Uterus (tissue), 4 donors: Measurements from ENCODE around the gene COA8. TPM values are rescaled to one million over a fixed set of nuclear protein-coding genes. Genes with fewer than 3 reads are reported as not detected.

ENCODE experiments used
- DNase-seq, 2 donors: peaks; one replicate each; pipeline ENCODE4 v3.0.0-alpha.2; 2019 to 2020
- H3K27ac ChIP-seq, 2 donors: fragments of 200-600 bp; sonication (generic); 1 replicate in 1 of 2; 2 replicates in 1 of 2; pipeline ENCODE4 v1.5.1; 2016 to 2018
- H3K27me3 ChIP-seq, 2 donors: fragments of 200-600 bp; sonication (generic); one replicate each; pipeline ENCODE4 v1.5.1; 2018 to 2019; ENCODE audit warnings: control low read depth in 1 of 2
- H3K36me3 ChIP-seq, 2 donors: fragments of 200-600 bp; sonication (generic); one replicate each; pipeline ENCODE4 v1.5.1; 2019; ENCODE audit warnings: control low read depth in 1 of 2
- H3K4me1 ChIP-seq, 2 donors: fragments of 200-600 bp; sonication (generic); one replicate each; pipeline ENCODE4 v1.5.1; 2018 to 2019; ENCODE audit warnings: control low read depth in 1 of 2
- H3K4me3 ChIP-seq, 2 donors: fragments of 200-600 bp; sonication (generic); 1 replicate in 1 of 2; 2 replicates in 1 of 2; pipeline ENCODE4 v1.5.1; 2018 to 2019; ENCODE audit warnings: mild to moderate bottlenecking in 1 of 2
- H3K9me3 ChIP-seq, 2 donors: fragments of 200-600 bp; sonication (generic); one replicate each; pipeline ENCODE4 v1.5.1; 2019; ENCODE audit warnings: control low read depth in 1 of 2
- CTCF ChIP-seq, 4 experiments: fragments of 200-600 bp in 2 of 4; fragments of 450-650 bp in 2 of 4; sonication (generic) in 2 of 4; IDR thresholded peaks; one replicate each; pipeline ENCODE4 v1.5.1; 2016 to 2019; ENCODE audit warnings: antibody characterized with exemption in 4 of 4, mild to moderate bottlenecking in 2 of 4, moderate library complexity in 1 of 4
- POLR2A ChIP-seq, 2 donors: fragments of 450-650 bp; IDR thresholded peaks; one replicate each; pipeline ENCODE4 v1.6.1; 2016; ENCODE audit warnings: antibody characterized with exemption in 2 of 2, mild to moderate bottlenecking in 1 of 2, moderate library complexity in 1 of 2
- intact Hi-C: fragments of 100-400 bp; cut with DNase I; formaldehyde crosslinking; loops from one replicate; pipeline ENCODE4 v1.15.1; 2023; ENCODE audit warnings: low total_unique reads
- total RNA-seq, 4 donors: library from RNA; depleted of rRNA in 3 of 4; stranded (reverse); fragments of >200 nt in 3 of 4; gene quantifications; one replicate each; pipeline versions ENCODE4 v1.1.0 to v1.2.4, GENCODE V29; 2014 to 2023
- donor health status: DM: yes; HTN: yes; CAD: no.

The COA8 gene
- total RNA-seq, 4 donors from 2014 or later, result 26.9 to 51.5 (median 31.6) TPM; not detected in 1

- no peak for DNase-seq
- Histone ChIP-seq H3K27ac (peak overlapping the region in 1 of 2 donors; percentile 89), H3K27me3 (no peaks in the 10 kb centered on the region), H3K4me3 (no peak overlapping the region), H3K4me1 (peaks cover 0 to 41% of the 10 kb centered on the region in 2 donors), H3K9me3 (no peaks in the 10 kb centered on the region), H3K36me3 (no peaks in the 10 kb centered on the region)
- no peak for TF ChIP-seq CTCF (IDR thresholded peaks at IDR 0.05)
- TF ChIP-seq POLR2A (IDR thresholded peaks at IDR 0.05), result no peak
- intact Hi-C loops, result no loop called here
Measured at GRCh38 chr14:103531421-103532215, 31.1 kb upstream of the COA8 start.

GRCh38 chr14:103532216-103533136 is 30.3 kb upstream of the COA8 start:
- no peak for TF ChIP-seq CTCF (IDR thresholded peaks at IDR 0.05)
- no peak for TF ChIP-seq POLR2A (IDR thresholded peaks at IDR 0.05)
- no peaks in the 10 kb centered on the region for H3K27me3 ChIP-seq
- no peaks in the 10 kb centered on the region for H3K9me3 ChIP-seq
- H3K4me3 ChIP-seq, result no peak overlapping the region
- H3K27ac ChIP-seq, result peak overlapping the region; percentile 89 to 90
- DNase-seq, result peak in 1 of 2 donors; percentile 22
- H3K4me1 ChIP-seq, result peaks cover 0 to 41% of the 10 kb centered on the region in 2 donors
- H3K36me3 ChIP-seq, result no peaks in the 10 kb centered on the region
- intact Hi-C loops, result no loop called here

- H3K36me3 ChIP-seq, result no peaks in the 10 kb centered on the region
- no peaks in the 10 kb centered on the region for H3K27me3 ChIP-seq
- H3K4me3 ChIP-seq, result no peak overlapping the region
- H3K9me3 ChIP-seq, result no peaks in the 10 kb centered on the region
- peak overlapping the region; percentile 89 to 90 for H3K27ac ChIP-seq
- H3K4me1 ChIP-seq, result peaks cover 0 to 34% of the 10 kb centered on the region in 2 donors
- TF ChIP-seq POLR2A (IDR thresholded peaks at IDR 0.05) (peak in 1 of 2 donors; percentile 7), CTCF (IDR thresholded peaks at IDR 0.05) (peak in 1 of 4 experiments; percentile 31)
- peak; percentile 81 to 82 for DNase-seq
- intact Hi-C loops, result no loop called here
Measured at GRCh38 chr14:103533137-103533998, 29.4 kb upstream of the COA8 start.

GRCh38 chr14:103533999-103534575 is 28.7 kb upstream of the COA8 start:
- Histone ChIP-seq H3K4me3 (no peak overlapping the region), H3K27ac (peak overlapping the region; percentile 89 to 90), H3K4me1 (peaks cover 0 to 38% of the 10 kb centered on the region in 2 donors), H3K9me3 (no peaks in the 10 kb centered on the region), H3K27me3 (no peaks in the 10 kb centered on the region), H3K36me3 (no peaks in the 10 kb centered on the region)
- intact Hi-C loops, result no loop called here
- DNase-seq, result no peak
- TF ChIP-seq CTCF (IDR thresholded peaks at IDR 0.05) (no peak), POLR2A (IDR thresholded peaks at IDR 0.05) (no peak)
